OCI-M2 (cell line): ENCODE data around the gene MS4A2.
"Not testable (repeated sequence)": the region's sequence is repeated elsewhere in the genome, so short reads cannot be mapped to it uniquely, and the experiment has no call there.

Source experiments
- DNase-seq: peaks from one replicate; lab custom pipeline; 2025; ENCODE audit not compliant: unreplicated experiment; lab: John Stamatoyannopoulos, UW

The MS4A2 gene

GRCh38 chr11:60100516-60100915, 12.1 kb downstream of the MS4A2 start:
- no peak for DNase-seq

GRCh38 chr11:60101368-60101767, 12.9 kb downstream of the MS4A2 start:
- not testable (repeated sequence) for DNase-seq

GRCh38 chr11:60104471-60105115, 16.1 kb downstream of the MS4A2 start:
- DNase-seq = not testable (repeated sequence)

GRCh38 chr11:60108631-60109030, 20.2 kb downstream of the MS4A2 start:
- not testable (repeated sequence) for DNase-seq

GRCh38 chr11:60111793-60112192, 23.3 kb downstream of the MS4A2 start:
- DNase-seq = no peak

GRCh38 chr11:60116996-60117790, 28.7 kb downstream of the MS4A2 start:
- no peak for DNase-seq

GRCh38 chr11:60118338-60118737, 29.9 kb downstream of the MS4A2 start:
- DNase-seq = no peak

GRCh38 chr11:60119710-60120109, 31.2 kb downstream of the MS4A2 start:
- DNase-seq = no peak

- DNase-seq = no peak
Measured at GRCh38 chr11:60121264-60121663, 32.8 kb downstream of the MS4A2 start.

- no peak for DNase-seq
Measured at GRCh38 chr11:60122414-60123036, 34.1 kb downstream of the MS4A2 start.

- no peak for DNase-seq
Measured at GRCh38 chr11:60124802-60125432, 36.5 kb downstream of the MS4A2 start.

GRCh38 chr11:60125956-60126585, 37.6 kb downstream of the MS4A2 start:
- no peak for DNase-seq

- peak; percentile 44 for DNase-seq
Measured at GRCh38 chr11:60127311-60127811, 38.9 kb downstream of the MS4A2 start.

GRCh38 chr11:60128376-60128775, 39.9 kb downstream of the MS4A2 start:
- DNase-seq = no peak

- not testable (repeated sequence) for DNase-seq
Measured at GRCh38 chr11:60128866-60129265, 40.4 kb downstream of the MS4A2 start.

- DNase-seq = no peak
Measured at GRCh38 chr11:60129853-60130252, 41.4 kb downstream of the MS4A2 start.

- peak; percentile 29 for DNase-seq
Measured at GRCh38 chr11:60130496-60130895, 42.0 kb downstream of the MS4A2 start.

GRCh38 chr11:60131912-60132311, 43.4 kb downstream of the MS4A2 start:
- no peak for DNase-seq

GRCh38 chr11:60133917-60134316, 45.5 kb downstream of the MS4A2 start:
- no peak for DNase-seq

GRCh38 chr11:60143768-60144167, 55.3 kb downstream of the MS4A2 start:
- DNase-seq = no peak

- DNase-seq = no peak
Measured at GRCh38 chr11:60145677-60146076, 57.2 kb downstream of the MS4A2 start.
